HG02763 (cell line): Measurements from ENCODE around the gene LRRC75A.
"Not testable (repeated sequence)": the region's sequence is repeated elsewhere in the genome, so short reads cannot be mapped to it uniquely, and the experiment has no call there.

Source experiments
- ATAC-seq: cut with Tn5 transposase; IDR thresholded peaks from one replicate; pipeline ENCODE4 v1.9.1; 2021; ENCODE audit warnings: mild to moderate bottlenecking, moderate library complexity; ENCODE audit not compliant: unreplicated experiment

The LRRC75A gene

GRCh38 chr17:16491703-16492612 lies at the start of gene LRRC75A:
LRRC75A (minus strand) TSS chr17:16492193; CDS start chr17:16491990, 203 bp downstream.
- ATAC-seq, result no peak

- ATAC-seq, result no peak
Observed at GRCh38 chr17:16537130-16537458, 45.1 kb upstream of the LRRC75A start.

- ATAC-seq, result no peak
Observed at GRCh38 chr17:16534236-16534635, 42.2 kb upstream of the LRRC75A start.

- no peak for ATAC-seq
Observed at GRCh38 chr17:16529906-16530305, 37.9 kb upstream of the LRRC75A start.

GRCh38 chr17:16527298-16527697 lies 35.3 kb upstream of the LRRC75A start:
- ATAC-seq, result no peak

- ATAC-seq, result not testable (repeated sequence)
Observed at GRCh38 chr17:16525556-16525955, 33.6 kb upstream of the LRRC75A start.

- no peak for ATAC-seq
Observed at GRCh38 chr17:16521070-16521727, 29.2 kb upstream of the LRRC75A start.

- ATAC-seq, result no peak
Observed at GRCh38 chr17:16519021-16519420, 27.0 kb upstream of the LRRC75A start.

- ATAC-seq, result no peak
Observed at GRCh38 chr17:16517477-16517876, 25.5 kb upstream of the LRRC75A start.

- no peak for ATAC-seq
Observed at GRCh38 chr17:16516594-16517051, 24.6 kb upstream of the LRRC75A start.

- ATAC-seq, result no peak
Observed at GRCh38 chr17:16515933-16516332, 23.9 kb upstream of the LRRC75A start.

- no peak for ATAC-seq
Observed at GRCh38 chr17:16513873-16514272, 21.9 kb upstream of the LRRC75A start.

GRCh38 chr17:16512011-16512410 lies 20.0 kb upstream of the LRRC75A start:
- ATAC-seq, result no peak

- no peak for ATAC-seq
Observed at GRCh38 chr17:16511593-16511992, 19.6 kb upstream of the LRRC75A start.

- ATAC-seq, result no peak
Observed at GRCh38 chr17:16507918-16508533, 16.0 kb upstream of the LRRC75A start.

- ATAC-seq, result no peak
Observed at GRCh38 chr17:16506188-16506587, 14.2 kb upstream of the LRRC75A start.

GRCh38 chr17:16504984-16505383 lies 13.0 kb upstream of the LRRC75A start:
- ATAC-seq, result no peak

- no peak for ATAC-seq
Observed at GRCh38 chr17:16496820-16497489, 5.0 kb upstream of the LRRC75A start.

- ATAC-seq, result no peak
Observed at GRCh38 chr17:16495980-16496819, 4.2 kb upstream of the LRRC75A start.

- ATAC-seq, result no peak
Observed at GRCh38 chr17:16495561-16495960, 3.6 kb upstream of the LRRC75A start.
